Breast epithelium (tissue), 3 donors: ENCODE data around the gene HNRNPD.
"Not testable (repeated sequence)": the region's sequence is repeated elsewhere in the genome, so short reads cannot be mapped to it uniquely, and the experiment has no call there.

Source experiments
- POLR2AphosphoS5 ChIP-seq, 3 donors: sonication (generic); formaldehyde crosslinking; IDR thresholded peaks; one replicate each; pipeline ENCODE4 v1.6.1; 2017; ENCODE audit warnings: antibody characterized with exemption in 3 of 3
- TF ChIP-seq, protein P1 (sequence below), 3 donors: fragments of 450-650 bp; IDR thresholded peaks; one replicate each; pipeline ENCODE4 v1.5.1; 2016 to 2017; ENCODE audit warnings: antibody characterized with exemption in 3 of 3, mild to moderate bottlenecking in 3 of 3, moderate library complexity in 3 of 3

DNA sequence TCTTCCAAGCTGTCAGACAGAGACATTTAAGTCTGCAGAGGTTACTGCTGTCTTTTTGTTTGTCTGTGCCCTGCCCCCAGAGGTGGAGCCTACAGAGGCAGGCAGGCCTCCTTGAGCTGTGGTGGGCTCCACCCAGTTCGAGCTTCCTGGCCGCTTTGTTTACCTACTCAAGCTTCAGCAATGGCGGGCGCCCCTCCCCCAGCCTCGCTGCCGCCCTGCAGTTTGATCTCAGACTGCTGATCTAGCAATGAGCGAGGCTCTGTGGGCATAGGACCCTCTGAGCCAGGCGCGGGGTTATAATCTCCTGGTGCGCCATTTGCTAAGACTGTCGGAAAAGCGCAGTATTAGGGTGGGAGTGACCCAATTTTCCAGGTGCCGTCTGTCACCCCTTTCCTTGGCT is 70.7 kb downstream of the HNRNPD start:
- TF ChIP-seq, protein P1, sequence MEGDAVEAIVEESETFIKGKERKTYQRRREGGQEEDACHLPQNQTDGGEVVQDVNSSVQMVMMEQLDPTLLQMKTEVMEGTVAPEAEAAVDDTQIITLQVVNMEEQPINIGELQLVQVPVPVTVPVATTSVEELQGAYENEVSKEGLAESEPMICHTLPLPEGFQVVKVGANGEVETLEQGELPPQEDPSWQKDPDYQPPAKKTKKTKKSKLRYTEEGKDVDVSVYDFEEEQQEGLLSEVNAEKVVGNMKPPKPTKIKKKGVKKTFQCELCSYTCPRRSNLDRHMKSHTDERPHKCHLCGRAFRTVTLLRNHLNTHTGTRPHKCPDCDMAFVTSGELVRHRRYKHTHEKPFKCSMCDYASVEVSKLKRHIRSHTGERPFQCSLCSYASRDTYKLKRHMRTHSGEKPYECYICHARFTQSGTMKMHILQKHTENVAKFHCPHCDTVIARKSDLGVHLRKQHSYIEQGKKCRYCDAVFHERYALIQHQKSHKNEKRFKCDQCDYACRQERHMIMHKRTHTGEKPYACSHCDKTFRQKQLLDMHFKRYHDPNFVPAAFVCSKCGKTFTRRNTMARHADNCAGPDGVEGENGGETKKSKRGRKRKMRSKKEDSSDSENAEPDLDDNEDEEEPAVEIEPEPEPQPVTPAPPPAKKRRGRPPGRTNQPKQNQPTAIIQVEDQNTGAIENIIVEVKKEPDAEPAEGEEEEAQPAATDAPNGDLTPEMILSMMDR (IDR thresholded peaks at IDR 0.05): not testable (repeated sequence)
- TF ChIP-seq POLR2AphosphoS5 (IDR thresholded peaks at IDR 0.05): not testable (repeated sequence)
